ENCODE results near the gene SLX4IP.

Gene SLX4IP

DNA sequence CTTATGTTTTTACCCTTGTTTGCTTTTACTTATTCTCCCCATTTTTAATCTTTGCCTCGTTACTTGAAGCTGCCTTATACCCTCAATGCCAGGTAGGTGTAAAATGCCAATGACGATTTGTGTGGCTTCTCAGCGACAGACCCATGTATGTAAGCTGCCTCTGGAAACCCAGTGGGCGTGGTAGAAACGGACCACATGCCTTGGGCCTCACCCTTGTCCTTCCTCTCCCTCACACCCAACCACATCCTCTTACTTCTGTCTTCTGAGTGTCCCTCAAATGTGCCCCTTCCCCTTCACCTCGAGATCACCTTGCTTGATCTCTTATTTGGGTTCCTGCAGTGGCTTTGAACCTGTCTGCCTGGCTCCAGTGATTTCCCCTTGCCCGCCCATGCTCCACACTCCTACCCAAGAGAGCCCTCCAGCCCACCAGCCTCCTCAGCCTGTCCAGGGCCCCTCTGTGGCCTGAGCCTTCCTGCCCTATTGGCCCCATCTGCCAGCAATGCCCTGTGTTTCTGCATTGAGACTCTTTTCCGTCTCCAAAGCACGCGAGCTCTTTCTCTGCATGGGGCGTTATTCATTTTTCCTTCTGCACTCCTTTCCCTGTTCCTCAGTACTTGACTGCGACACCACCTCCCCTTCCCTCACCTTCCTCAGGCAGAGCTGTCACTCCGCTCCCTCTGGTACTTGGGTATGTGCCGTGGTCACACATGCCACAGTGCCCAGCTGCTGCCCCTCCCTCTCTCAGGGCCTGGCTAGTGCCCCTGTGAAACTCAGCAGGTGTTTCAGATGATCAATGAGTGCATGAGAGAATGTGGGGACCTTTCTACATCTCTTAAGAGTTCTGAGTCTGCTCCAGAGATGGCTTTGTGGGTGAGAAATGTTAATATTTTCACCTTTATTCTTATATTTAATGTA, 115.4 kb downstream of the SLX4IP start:
- TF ChIP-seq EP300 (IDR thresholded peaks at IDR 0.05; ENCODE audit: borderline replicate concordance) (no peak), NFIC (IDR thresholded peaks at IDR 0.05) (no peak), ZBTB7A (IDR thresholded peaks at IDR 0.05; ENCODE audit: low read depth) (no peak), RAD21 (IDR thresholded peaks at IDR 0.05; ENCODE audit: low read depth) (no peak), FOXM1 (IDR thresholded peaks at IDR 0.05; ENCODE audit: borderline replicate concordance, low read depth) (no peak), CREB1 (IDR thresholded peaks at IDR 0.05; ENCODE audit: low read depth) (no peak), TEAD4 (IDR thresholded peaks at IDR 0.05) (no peak), EGR1 (IDR thresholded peaks at IDR 0.05) (no peak), TAF1 (IDR thresholded peaks at IDR 0.05; ENCODE audit: low read depth) (no peak), CEBPB (IDR thresholded peaks at IDR 0.05) (no peak), YY1 (IDR thresholded peaks at IDR 0.05; ENCODE audit: low read depth) (no peak), TCF12 (IDR thresholded peaks at IDR 0.05; ENCODE audit: low read depth) (no peak)
- TF ChIP-seq, protein P1, sequence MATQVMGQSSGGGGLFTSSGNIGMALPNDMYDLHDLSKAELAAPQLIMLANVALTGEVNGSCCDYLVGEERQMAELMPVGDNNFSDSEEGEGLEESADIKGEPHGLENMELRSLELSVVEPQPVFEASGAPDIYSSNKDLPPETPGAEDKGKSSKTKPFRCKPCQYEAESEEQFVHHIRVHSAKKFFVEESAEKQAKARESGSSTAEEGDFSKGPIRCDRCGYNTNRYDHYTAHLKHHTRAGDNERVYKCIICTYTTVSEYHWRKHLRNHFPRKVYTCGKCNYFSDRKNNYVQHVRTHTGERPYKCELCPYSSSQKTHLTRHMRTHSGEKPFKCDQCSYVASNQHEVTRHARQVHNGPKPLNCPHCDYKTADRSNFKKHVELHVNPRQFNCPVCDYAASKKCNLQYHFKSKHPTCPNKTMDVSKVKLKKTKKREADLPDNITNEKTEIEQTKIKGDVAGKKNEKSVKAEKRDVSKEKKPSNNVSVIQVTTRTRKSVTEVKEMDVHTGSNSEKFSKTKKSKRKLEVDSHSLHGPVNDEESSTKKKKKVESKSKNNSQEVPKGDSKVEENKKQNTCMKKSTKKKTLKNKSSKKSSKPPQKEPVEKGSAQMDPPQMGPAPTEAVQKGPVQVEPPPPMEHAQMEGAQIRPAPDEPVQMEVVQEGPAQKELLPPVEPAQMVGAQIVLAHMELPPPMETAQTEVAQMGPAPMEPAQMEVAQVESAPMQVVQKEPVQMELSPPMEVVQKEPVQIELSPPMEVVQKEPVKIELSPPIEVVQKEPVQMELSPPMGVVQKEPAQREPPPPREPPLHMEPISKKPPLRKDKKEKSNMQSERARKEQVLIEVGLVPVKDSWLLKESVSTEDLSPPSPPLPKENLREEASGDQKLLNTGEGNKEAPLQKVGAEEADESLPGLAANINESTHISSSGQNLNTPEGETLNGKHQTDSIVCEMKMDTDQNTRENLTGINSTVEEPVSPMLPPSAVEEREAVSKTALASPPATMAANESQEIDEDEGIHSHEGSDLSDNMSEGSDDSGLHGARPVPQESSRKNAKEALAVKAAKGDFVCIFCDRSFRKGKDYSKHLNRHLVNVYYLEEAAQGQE (IDR thresholded peaks at IDR 0.05; ENCODE audit: low read depth) = no peak
- TF ChIP-seq, protein P2, sequence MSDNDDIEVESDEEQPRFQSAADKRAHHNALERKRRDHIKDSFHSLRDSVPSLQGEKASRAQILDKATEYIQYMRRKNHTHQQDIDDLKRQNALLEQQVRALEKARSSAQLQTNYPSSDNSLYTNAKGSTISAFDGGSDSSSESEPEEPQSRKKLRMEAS (IDR thresholded peaks at IDR 0.05) = no peak
- TF ChIP-seq, protein P3, sequence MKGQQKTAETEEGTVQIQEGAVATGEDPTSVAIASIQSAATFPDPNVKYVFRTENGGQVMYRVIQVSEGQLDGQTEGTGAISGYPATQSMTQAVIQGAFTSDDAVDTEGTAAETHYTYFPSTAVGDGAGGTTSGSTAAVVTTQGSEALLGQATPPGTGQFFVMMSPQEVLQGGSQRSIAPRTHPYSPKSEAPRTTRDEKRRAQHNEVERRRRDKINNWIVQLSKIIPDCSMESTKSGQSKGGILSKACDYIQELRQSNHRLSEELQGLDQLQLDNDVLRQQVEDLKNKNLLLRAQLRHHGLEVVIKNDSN (IDR thresholded peaks at IDR 0.05) = no peak

DNA sequence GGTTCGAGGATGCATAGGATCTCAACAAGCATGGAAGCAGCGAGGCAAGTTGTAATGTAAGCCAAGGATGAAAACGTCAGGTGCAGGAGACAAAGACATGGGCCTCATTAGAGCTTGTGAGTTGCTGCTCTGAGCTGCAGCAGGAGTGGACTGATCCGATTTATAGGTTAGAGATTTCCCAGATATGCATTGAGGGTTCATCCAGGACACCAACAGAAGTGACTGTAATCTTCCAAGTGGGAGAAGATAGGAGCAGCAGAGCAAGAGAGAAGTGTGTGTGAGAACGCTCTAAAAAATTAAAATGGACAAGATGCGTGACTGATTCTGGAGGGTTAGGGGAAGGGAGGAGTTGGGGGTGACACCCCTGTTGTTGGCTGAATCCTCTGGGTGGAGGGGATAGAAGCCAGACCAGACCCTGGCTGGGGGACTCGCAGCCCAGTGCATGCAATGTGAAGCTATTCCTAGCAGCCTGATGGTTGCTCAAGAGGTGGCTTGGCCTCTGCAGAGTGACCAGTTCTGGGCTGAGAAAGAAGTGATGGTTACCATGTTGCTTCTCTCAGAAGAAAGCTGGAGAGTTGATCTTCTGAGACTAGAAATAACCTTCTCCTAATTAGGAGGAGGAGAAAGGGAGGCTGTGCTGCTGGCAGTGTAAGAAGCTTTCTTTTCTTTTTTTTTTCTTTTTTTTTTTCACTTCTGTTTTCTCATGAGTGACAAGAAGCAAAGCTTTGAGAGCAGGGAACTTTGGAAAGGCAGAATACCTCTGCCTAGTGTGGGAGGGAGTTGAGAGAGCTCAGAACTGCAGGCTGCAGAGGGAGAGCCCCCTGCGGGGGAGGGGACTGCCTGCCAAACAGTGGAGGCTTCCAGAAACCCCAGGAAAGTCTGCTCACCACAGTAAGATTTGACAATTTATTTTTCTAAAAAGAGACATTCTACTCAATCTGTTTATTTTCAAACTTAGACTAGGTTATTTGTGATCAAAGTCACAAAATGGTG, 116.9 kb downstream of the SLX4IP start:
- no peak for TF ChIP-seq EP300 (IDR thresholded peaks at IDR 0.05; ENCODE audit: borderline replicate concordance)
- no peak for TF ChIP-seq YY1 (IDR thresholded peaks at IDR 0.05; ENCODE audit: low read depth)
- no peak for TF ChIP-seq ZBTB7A (IDR thresholded peaks at IDR 0.05; ENCODE audit: low read depth)
- TF ChIP-seq FOXM1 (IDR thresholded peaks at IDR 0.05; ENCODE audit: borderline replicate concordance, low read depth) = no peak
- TF ChIP-seq CREB1 (IDR thresholded peaks at IDR 0.05; ENCODE audit: low read depth) = no peak
- TF ChIP-seq, protein P1 (IDR thresholded peaks at IDR 0.05; ENCODE audit: low read depth) = no peak
- TF ChIP-seq CEBPB (IDR thresholded peaks at IDR 0.05) = no peak
- TF ChIP-seq, protein P3 (IDR thresholded peaks at IDR 0.05) = no peak
- no peak for TF ChIP-seq EGR1 (IDR thresholded peaks at IDR 0.05)
- no peak for TF ChIP-seq TEAD4 (IDR thresholded peaks at IDR 0.05)
- TF ChIP-seq, protein P2 (IDR thresholded peaks at IDR 0.05) = no peak
- no peak for TF ChIP-seq TCF12 (IDR thresholded peaks at IDR 0.05; ENCODE audit: low read depth)
- no peak for TF ChIP-seq RAD21 (IDR thresholded peaks at IDR 0.05; ENCODE audit: low read depth)
- TF ChIP-seq TAF1 (IDR thresholded peaks at IDR 0.05; ENCODE audit: low read depth) = no peak

DNA sequence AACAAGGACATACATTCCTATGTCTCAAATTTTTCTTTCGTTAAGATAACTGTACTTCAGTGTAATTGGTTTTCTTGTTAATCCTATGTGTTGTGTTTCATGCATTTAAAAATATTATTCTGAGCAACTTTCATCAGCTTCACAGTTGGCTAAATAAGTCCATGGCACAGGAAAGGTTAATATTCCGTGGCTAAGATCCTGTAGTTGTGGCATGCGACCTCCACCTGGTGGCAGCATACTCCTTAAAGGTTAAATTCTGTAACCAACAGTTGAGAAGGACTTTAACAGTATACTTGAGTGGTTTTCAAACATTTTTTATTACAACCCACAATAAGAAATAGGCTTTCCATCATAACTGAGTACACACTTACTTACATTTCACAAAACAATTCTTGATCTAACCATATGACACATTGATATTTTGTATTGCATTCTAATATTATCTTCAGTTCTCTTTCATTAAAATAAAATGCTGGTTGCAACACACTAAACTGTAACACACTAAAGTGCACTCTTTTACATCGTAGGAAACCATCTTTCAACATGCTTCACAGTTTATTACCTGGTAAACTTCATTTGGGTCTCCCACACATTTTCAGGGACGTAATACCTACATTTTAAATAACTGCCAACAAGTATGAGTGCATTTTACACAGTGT, 118.3 kb downstream of the SLX4IP start:
- TF ChIP-seq RAD21 (IDR thresholded peaks at IDR 0.05; ENCODE audit: low read depth) = peak; percentile 89
- TF ChIP-seq, protein P1 (IDR thresholded peaks at IDR 0.05; ENCODE audit: low read depth) = no peak
